GM19395 (cell line): ENCODE data around the gene UBTF.

Experiments
- ATAC-seq: cut with Tn5 transposase; IDR thresholded peaks from one replicate; pipeline ENCODE4 v1.9.1; 2021; ENCODE audit warnings: mild to moderate bottlenecking, moderate library complexity; ENCODE audit not compliant: unreplicated experiment

UBTF gene

DNA sequence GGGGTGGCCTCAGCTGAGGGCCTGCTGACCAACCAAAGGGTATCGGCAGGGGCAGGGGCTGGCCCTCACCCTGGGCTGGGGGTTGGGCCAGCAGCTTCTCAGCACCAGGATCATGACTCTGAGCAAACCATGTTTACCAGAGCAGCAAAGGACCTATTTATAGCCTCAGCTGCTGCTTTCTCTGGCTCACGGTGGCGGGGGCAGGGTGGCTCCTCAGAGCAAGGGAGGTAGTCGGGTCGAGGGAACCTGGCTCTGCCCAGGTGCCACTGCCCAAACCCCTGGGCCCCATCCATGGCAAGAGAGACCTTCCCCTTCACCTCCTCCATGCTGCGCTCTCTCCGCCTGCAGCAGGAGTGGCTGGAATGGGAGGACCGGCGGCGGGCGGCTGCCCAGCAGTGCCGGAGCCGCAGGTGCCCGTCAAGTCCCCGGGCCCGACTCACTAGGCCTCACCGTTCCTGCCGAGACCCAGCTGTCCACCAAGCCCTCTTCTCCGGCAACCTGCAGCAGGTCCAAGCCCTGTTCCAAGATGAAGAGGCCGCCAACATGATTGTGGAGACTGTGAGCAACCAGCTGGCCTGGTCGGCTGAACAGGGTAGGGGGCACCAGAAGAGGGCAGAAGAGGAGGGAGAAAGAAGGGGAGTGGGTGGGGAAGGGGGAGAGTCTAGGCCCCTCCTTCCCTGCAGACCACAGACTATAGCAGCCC lies 48.8 kb downstream of the UBTF start, which contains the start of gene ASB16:
Gene ASB16 (plus strand): TSS at position 206 of the 703 bp plus-strand sequence. CDS start 86 bp downstream, at position 292.
- no peak for ATAC-seq

DNA sequence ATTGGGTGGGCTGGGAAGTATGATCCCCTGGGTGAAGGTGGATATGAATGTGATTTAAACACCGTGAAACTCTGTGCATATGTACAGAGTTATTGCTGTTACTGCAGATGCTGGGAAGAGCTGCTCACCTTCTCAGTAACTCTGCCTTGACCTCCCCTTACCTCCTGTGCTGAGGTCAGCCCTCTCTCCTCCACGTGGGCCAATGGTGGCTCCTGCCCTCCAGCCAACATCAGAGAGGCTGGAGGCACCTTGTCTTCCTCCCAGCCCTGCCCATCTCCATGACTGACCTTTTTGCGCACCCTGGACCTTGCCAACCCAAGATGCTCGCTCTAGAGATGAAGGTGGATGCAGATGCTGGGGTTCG lies 49.4 kb downstream of the UBTF start:
- ATAC-seq: no peak

GRCh38 chr17:44167181-44167861 lies 52.2 kb downstream of the UBTF start:
- no peak for ATAC-seq

DNA sequence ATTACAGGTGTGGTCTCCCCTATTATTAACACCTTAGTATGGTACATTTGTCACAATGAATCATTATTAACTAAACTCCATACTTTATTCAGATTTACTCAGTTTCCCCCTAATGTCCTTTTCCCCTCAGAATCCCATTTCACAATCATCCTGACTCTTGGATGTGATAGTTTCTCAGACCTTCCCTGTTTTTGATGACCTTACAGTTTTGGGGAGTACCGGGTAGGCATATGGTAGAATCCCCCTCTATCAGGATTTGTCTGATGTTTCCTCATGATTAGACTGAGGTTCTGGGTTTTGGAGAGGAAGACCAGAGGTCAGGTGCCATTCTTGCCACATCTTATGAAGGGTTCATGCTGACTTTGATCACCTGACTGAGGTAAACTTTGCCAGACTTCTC lies 55.0 kb downstream of the UBTF start:
- ATAC-seq: no peak

DNA sequence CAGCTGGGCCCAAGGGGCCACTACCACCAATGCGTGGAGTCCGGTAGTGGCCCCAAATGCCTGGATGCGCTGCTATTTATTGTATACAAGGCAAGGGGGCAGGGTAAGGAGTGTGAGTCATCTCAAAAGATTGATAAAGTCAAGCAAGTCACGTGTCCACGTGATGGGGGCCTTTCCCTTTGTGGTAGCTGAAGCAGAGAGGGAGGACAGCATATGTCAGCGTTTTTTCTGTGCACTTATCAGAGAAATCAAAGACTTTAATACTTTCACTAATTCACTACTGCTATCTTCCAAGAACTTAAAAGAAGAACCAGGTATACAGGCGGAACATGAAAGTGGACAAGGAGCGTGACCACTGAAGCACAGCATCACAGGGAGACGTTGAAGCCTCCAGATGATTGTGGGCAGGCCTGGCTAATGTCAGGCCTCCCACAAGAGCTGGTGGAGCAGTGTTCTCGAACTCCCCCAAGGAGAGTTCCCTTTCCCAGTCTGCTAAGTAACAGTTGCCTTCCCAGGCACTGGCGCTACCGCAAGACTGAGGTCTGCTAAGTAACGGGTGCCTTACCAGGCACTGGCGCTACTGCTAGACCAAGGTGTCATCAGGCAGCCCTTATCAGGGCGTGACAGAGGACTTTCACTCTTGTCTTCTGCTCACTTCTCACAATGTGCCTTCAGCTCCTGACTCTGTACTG lies 59.8 kb downstream of the UBTF start:
- no peak for ATAC-seq

GRCh38 chr17:44155488-44155887 lies 64.0 kb downstream of the UBTF start:
- no peak for ATAC-seq
